Fibroblast of villous mesenchyme (primary cell): ENCODE measurements around the gene C8A. TPM values are rescaled to one million over a fixed set of nuclear protein-coding genes. Genes with fewer than 3 reads are reported as not detected.
A peak's percentile ranks its signal among the peaks of the same experiment; 100 is the strongest.

Source experiments
- DNase-seq: peaks from one replicate; pipeline ENCODE4 v3.0.0-alpha.2; 2010; ENCODE audit warnings: low read depth
- H3K4me3 ChIP-seq: 2 replicates; pipeline ENCODE4 v1.5.1; 2011; ENCODE audit warnings: low read depth, mild to moderate bottlenecking, low read length
- CTCF ChIP-seq: IDR thresholded peaks from 2 replicates; pipeline ENCODE4 v1.5.1; 2012; ENCODE audit warnings: low read depth, mild to moderate bottlenecking, low read length; ENCODE audit not compliant: insufficient read depth
- total RNA-seq: library from RNA; depleted of rRNA; stranded (reverse); fragments of >200 nt; gene quantifications from 2 replicates; pipeline ENCODE4 v1.2.3, GENCODE V29; 2012

Gene C8A
- total RNA-seq, 1 donor, result not detected

GRCh38 chr1:56817716-56818463 is 36.7 kb upstream of the C8A start:
- no peak for TF ChIP-seq CTCF
- no peak for DNase-seq

GRCh38 chr1:56819387-56819899 is 35.2 kb upstream of the C8A start, which contains the start of gene FYB2:
Gene FYB2 (minus strand): TSS chr1:56819404. CDS start chr1:56819290, 114 bp downstream.
- no peak for DNase-seq
- TF ChIP-seq CTCF, result no peak

More at GRCh38 chr1:56817716-56818463, 36.7 kb upstream of the C8A start:
- H3K4me3 ChIP-seq, result no peak overlapping the region

GRCh38 chr1:56820755-56821461 is 33.7 kb upstream of the C8A start:
- peak; percentile 62 for DNase-seq
- TF ChIP-seq CTCF, result peak; percentile 98

More at GRCh38 chr1:56819387-56819899, 35.2 kb upstream of the C8A start, which contains the start of gene FYB2:
- no peak within 1 kb of the TSS for H3K4me3 ChIP-seq

GRCh38 chr1:56821462-56821797 is 33.2 kb upstream of the C8A start:
- TF ChIP-seq CTCF, result no peak
- H3K4me3 ChIP-seq, result no peak overlapping the region
- DNase-seq, result peak; percentile 9

More at GRCh38 chr1:56820755-56821461, 33.7 kb upstream of the C8A start:
- no peak overlapping the region for H3K4me3 ChIP-seq

GRCh38 chr1:56824271-56824670 is 30.3 kb upstream of the C8A start:
- no peak overlapping the region for H3K4me3 ChIP-seq
- TF ChIP-seq CTCF, result no peak
- no peak for DNase-seq

GRCh38 chr1:56824938-56825337 is 29.7 kb upstream of the C8A start:
- no peak overlapping the region for H3K4me3 ChIP-seq
- DNase-seq, result no peak
- no peak for TF ChIP-seq CTCF
